ENCODE results near the gene KPNA3. TPM values are rescaled to one million over a fixed set of nuclear protein-coding genes. Genes with fewer than 3 reads are reported as not detected.

Gene KPNA3
- total and polyA plus RNA-seq, 2 donors (not counting 3 experiments of a cell fraction or from before 2014, with no cell fraction given): 19.6 to 60.4 TPM

DNA sequence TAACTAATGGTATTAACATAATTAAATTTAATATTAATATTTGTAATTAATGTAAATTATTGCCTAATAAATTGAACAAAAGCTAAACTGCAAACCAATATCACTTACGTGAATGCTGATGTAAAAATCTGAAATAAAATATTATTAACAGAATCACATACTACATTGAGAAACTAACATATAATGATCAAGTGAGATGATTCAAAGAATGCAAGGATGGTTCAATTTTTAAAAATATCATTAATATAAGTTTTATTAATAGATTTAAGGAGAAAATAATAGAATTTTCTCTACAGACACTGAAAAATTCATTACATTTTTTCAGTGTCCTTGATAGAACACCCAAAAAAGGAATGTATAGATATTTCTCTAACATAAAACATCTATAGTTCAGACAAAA is 77.7 kb downstream of the KPNA3 start:
- dilution Hi-C loops (cut with MboI; ENCODE audit: extremely low pct_ligation_motif_present, low sequenced_read_pairs): no loop called here
- intact Hi-C loops (cut with micrococcal nuclease): no loop called here
- DNase-seq (ENCODE audit: low read depth, low spot score): no peak
- Histone ChIP-seq H3K4me2 (ENCODE audit: insufficient read depth, low read length) (no peak overlapping the region), H3K4me3 (replicated peaks in 1 of 3; ENCODE audit: insufficient read depth in 1 of 3, low read depth in 1 of 3, low read length in 3 of 3) (no peak overlapping the region), H3K79me2 (ENCODE audit: control insufficient read depth, insufficient read depth, low read length) (no peaks in the 10 kb centered on the region), H3K36me3 (ENCODE audit: control insufficient read depth in 2 of 2, extremely low read depth in 1 of 2, insufficient read depth in 2 of 2, low read length in 2 of 2) (peaks cover 5 to 12% of the 10 kb centered on the region in 2 experiments), H3K9ac (replicated peaks; ENCODE audit: extremely low read depth, insufficient read depth, low read length) (no peak overlapping the region), H3K27me3 (ENCODE audit: control insufficient read depth in 2 of 2, insufficient read depth in 2 of 2, low read length in 2 of 2) (no peaks in the 10 kb centered on the region), H4K20me1 (replicated peaks; ENCODE audit: control insufficient read depth, extremely low read depth, insufficient read depth, low read length) (no peaks in the 10 kb centered on the region), H2AFZ (ENCODE audit: low read depth, low read length) (no peak overlapping the region), H3K4me1 (ENCODE audit: control insufficient read depth, extremely low read depth, insufficient read depth, low read length) (peaks cover 3% of the 10 kb centered on the region), H3K9me1 (replicated peaks; ENCODE audit: control insufficient read depth, extremely low read depth, insufficient read depth, low read length) (no peaks in the 10 kb centered on the region), H3K27ac (ENCODE audit: insufficient read depth, low read depth, low read length) (no peak overlapping the region), H3K9me3 (replicated peaks; ENCODE audit: control insufficient read depth, insufficient read depth, low read length) (peaks cover 4% of the 10 kb centered on the region)
- no peak for FAIRE-seq
- POLR2A ChIA-PET: no interaction called here
- CTCF ChIA-PET: no interaction called here
- TF ChIP-seq FOS (IDR thresholded peaks at IDR 0.05; ENCODE audit: borderline replicate concordance, insufficient read depth, low read length) (no peak), MYC (IDR thresholded peaks at IDR 0.05; ENCODE audit: low read depth, low read length) (no peak), POLR2AphosphoS5 (IDR thresholded peaks at IDR 0.05; ENCODE audit: insufficient read depth, low read depth, low read length) (no peak), JUN (IDR thresholded peaks at IDR 0.05; ENCODE audit: borderline replicate concordance, insufficient read depth, insufficient read length, low read depth) (no peak), EZH2 (IDR thresholded peaks at IDR 0.05; ENCODE audit: borderline replicate concordance, low read depth, low read length, severe bottlenecking) (no peak), POLR2A (IDR thresholded peaks at IDR 0.05; ENCODE audit: low read depth, low read length) (no peak), GATA2 (IDR thresholded peaks at IDR 0.05; ENCODE audit: insufficient read depth, insufficient read length, low read depth, low read length) (no peak)
- TF ChIP-seq, protein P1, sequence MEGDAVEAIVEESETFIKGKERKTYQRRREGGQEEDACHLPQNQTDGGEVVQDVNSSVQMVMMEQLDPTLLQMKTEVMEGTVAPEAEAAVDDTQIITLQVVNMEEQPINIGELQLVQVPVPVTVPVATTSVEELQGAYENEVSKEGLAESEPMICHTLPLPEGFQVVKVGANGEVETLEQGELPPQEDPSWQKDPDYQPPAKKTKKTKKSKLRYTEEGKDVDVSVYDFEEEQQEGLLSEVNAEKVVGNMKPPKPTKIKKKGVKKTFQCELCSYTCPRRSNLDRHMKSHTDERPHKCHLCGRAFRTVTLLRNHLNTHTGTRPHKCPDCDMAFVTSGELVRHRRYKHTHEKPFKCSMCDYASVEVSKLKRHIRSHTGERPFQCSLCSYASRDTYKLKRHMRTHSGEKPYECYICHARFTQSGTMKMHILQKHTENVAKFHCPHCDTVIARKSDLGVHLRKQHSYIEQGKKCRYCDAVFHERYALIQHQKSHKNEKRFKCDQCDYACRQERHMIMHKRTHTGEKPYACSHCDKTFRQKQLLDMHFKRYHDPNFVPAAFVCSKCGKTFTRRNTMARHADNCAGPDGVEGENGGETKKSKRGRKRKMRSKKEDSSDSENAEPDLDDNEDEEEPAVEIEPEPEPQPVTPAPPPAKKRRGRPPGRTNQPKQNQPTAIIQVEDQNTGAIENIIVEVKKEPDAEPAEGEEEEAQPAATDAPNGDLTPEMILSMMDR (IDR thresholded peaks at IDR 0.05; ENCODE audit: extremely low read depth in 1 of 2, insufficient read depth in 1 of 2, low read depth in 1 of 2, low read length in 2 of 2): no peak
- TF ChIP-seq, protein P2, sequence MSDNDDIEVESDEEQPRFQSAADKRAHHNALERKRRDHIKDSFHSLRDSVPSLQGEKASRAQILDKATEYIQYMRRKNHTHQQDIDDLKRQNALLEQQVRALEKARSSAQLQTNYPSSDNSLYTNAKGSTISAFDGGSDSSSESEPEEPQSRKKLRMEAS (IDR thresholded peaks at IDR 0.05; ENCODE audit: insufficient read depth, insufficient read length): no peak
- no TSS peak for BruUV-seq (replicated peaks)
